MCF 10A (cell line): ENCODE data around the gene SRSF9. TPM values are rescaled to one million over a fixed set of nuclear protein-coding genes. Genes with fewer than 3 reads are reported as not detected.

Source experiments
- BruUV-seq: library from RNA; stranded (reverse); fragments of 400-500 nt; replicated peaks from 2 replicates; lab custom pipeline; 2021; lab: Mats Ljungman, UMichigan
- CTCF ChIA-PET: fragments of 300-600 bp; sonication (Branson Sonifier 250); formaldehyde crosslinking; extraction: SDS; loops from one replicate; lab custom pipeline; 2021; ENCODE audit warnings: antibody characterized with exemption, inconsistent platforms; lab: Yijun Ruan, JAX
- POLR2A ChIA-PET: fragments of 300-600, 350-650 bp; sonication (Branson Sonifier 250); formaldehyde crosslinking; extraction: SDS; loops from one replicate; lab custom pipeline; 2020; ENCODE audit warnings: antibody characterized with exemption, inconsistent platforms; lab: Yijun Ruan, JAX
- DNase-seq: peaks from one replicate; pipeline ENCODE4 v3.0.0-alpha.2; 2018; ENCODE audit not compliant: unreplicated experiment
- H3K27ac Mint-ChIP-seq: one replicate; pipeline ENCODE4 v1.8.0; 2022; ENCODE audit warnings: mild to moderate bottlenecking, low read depth, mixed read lengths; ENCODE audit not compliant: unreplicated experiment
- H3K27me3 Mint-ChIP-seq: one replicate; pipeline ENCODE4 v1.8.0; 2022; ENCODE audit warnings: mixed read lengths; ENCODE audit not compliant: insufficient read depth, unreplicated experiment
- H3K36me3 Mint-ChIP-seq: one replicate; pipeline ENCODE4 v1.8.0; 2022; ENCODE audit warnings: mild to moderate bottlenecking, moderate library complexity, mixed read lengths; ENCODE audit not compliant: insufficient read depth, unreplicated experiment
- H3K4me1 Mint-ChIP-seq: one replicate; pipeline ENCODE4 v1.8.0; 2022; ENCODE audit warnings: mixed read lengths; ENCODE audit not compliant: insufficient read depth, unreplicated experiment
- H3K4me3 Mint-ChIP-seq: one replicate; pipeline ENCODE4 v1.8.0; 2022; ENCODE audit warnings: mild to moderate bottlenecking, moderate library complexity, mixed read lengths; ENCODE audit not compliant: unreplicated experiment
- H3K9me3 Mint-ChIP-seq: one replicate; pipeline ENCODE4 v1.8.0; 2022; ENCODE audit warnings: mixed read lengths; ENCODE audit not compliant: unreplicated experiment
- intact Hi-C: fragments of 100-400 bp; cut with micrococcal nuclease; formaldehyde crosslinking; loops from 2 replicates; pipeline ENCODE4 v1.14.1; 2022
- total RNA-seq: library from RNA; stranded (reverse); gene quantifications from 2 replicates; pipeline ENCODE4 v1.2.3, GENCODE V29; 2022
- TF ChIP-seq, protein P1 (sequence below): fragments of 200-600 bp; IDR thresholded peaks from one replicate; pipeline ENCODE4 v1.8.0; 2022; ENCODE audit warnings: antibody characterized with exemption, mild to moderate bottlenecking; ENCODE audit not compliant: unreplicated experiment

Gene SRSF9
- total RNA-seq, 1 experiment from 2014 or later, result 193 TPM

DNA sequence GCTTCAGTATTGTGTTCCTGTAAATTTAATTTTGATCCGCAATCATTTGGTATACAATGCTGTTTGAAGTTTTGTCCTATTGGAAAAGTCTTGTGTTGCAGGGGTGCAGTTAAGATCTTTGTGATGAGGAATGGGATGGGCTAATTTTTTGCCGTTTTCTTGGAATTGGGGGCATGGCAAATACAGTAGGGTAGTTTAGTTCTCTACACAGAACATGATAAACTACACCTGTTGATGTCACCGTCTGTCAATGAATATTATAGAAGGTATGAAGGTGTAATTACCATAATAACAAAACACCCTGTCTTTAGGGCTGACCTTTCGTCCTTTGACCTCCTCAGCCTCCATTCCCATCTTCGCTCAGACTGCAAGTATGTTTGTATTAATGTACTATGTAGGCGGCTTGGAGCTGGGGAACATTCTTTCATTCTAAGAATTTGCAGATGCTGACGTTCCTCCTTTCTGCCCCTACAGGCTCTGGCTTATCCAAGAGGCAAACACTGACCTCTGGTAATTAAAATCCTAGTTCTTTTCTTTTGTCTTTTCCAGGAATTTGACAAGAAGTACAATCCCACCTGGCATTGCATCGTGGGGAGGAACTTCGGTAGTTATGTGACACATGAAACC is 28.1 kb upstream of the SRSF9 start:
- TF ChIP-seq, protein P1, sequence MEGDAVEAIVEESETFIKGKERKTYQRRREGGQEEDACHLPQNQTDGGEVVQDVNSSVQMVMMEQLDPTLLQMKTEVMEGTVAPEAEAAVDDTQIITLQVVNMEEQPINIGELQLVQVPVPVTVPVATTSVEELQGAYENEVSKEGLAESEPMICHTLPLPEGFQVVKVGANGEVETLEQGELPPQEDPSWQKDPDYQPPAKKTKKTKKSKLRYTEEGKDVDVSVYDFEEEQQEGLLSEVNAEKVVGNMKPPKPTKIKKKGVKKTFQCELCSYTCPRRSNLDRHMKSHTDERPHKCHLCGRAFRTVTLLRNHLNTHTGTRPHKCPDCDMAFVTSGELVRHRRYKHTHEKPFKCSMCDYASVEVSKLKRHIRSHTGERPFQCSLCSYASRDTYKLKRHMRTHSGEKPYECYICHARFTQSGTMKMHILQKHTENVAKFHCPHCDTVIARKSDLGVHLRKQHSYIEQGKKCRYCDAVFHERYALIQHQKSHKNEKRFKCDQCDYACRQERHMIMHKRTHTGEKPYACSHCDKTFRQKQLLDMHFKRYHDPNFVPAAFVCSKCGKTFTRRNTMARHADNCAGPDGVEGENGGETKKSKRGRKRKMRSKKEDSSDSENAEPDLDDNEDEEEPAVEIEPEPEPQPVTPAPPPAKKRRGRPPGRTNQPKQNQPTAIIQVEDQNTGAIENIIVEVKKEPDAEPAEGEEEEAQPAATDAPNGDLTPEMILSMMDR, result no peak
- ChIA-PET POLR2A (interaction anchor here (0.6 to 4.5 kb wide), 11 partner anchors 12 to 91 kb away, joined by 3 to 56 read pairs (median 14); partner anchors contain the start of genes COQ5, COX6A1, RNF10 and SRSF9), CTCF (interaction anchor here (1.3 to 1.5 kb wide), 2 partner anchors 31 to 47 kb away, joined by 4 to 5 read pairs; no protein-coding TSS in a partner anchor)
- BruUV-seq, result no TSS peak
- H3K27ac Mint-ChIP-seq, result peak overlapping the region; percentile 19
- no peaks in the 10 kb centered on the region for H3K27me3 Mint-ChIP-seq
- H3K4me1 Mint-ChIP-seq, result peaks cover 16% of the 10 kb centered on the region
- peaks cover 53% of the 10 kb centered on the region for H3K36me3 Mint-ChIP-seq
- no peaks in the 10 kb centered on the region for H3K9me3 Mint-ChIP-seq
- no peak for DNase-seq
- intact Hi-C loops, result no loop called here
- peak overlapping the region; percentile 88 for H3K4me3 Mint-ChIP-seq

DNA sequence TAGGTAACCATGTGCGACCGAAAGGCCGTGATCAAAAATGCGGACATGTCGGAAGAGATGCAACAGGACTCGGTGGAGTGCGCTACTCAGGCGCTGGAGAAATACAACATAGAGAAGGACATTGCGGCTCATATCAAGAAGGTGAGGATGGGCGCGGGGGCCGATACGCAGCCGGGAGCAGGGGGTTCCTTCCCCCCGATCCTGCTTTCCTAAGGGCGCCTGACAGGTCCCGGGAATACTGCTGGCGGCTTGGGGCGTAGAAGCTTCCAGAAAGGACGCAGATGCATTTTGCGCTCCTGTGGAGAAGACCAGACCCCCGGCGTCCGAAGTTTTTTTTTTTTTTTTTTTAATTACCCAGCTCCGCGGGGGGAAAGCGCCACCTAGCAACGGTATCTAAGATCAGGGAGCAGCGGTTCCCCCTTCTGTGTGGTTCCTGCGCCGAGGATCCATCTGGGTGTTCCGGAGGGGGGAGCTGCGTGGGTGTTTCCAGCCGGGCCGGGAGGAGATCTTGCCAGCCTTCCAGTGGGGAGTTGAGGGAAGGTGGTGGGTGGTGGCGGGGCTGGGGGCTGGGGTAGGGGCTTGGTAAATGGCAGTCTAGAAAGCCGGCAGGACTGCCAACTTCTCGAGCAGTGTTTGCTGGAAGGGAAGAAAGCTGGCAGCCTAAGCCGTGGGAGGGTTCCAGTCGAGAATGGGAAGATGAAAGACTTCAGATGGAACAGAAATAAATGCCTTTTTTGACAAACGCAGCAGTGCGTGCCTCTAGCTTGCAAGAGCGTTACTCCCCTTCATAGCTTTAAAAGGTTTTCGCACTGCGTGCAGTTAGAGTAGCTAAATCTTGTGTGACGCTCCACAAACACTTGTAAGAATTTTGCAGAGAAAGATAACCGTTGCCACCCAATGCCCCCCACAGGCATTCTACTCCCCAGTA is 27.1 kb upstream of the SRSF9 start:
- TF ChIP-seq, protein P1, result no peak
- H3K36me3 Mint-ChIP-seq, result peaks cover 52% of the 10 kb centered on the region
- intact Hi-C loops, result no loop called here
- peak overlapping the region; percentile 78 for H3K27ac Mint-ChIP-seq
- TSS peak; percentile 59 for BruUV-seq
- peaks cover 16% of the 10 kb centered on the region for H3K4me1 Mint-ChIP-seq
- DNase-seq, result peak; percentile 43
- no peaks in the 10 kb centered on the region for H3K9me3 Mint-ChIP-seq
- H3K4me3 Mint-ChIP-seq, result peak overlapping the region; percentile 88
- CTCF ChIA-PET, result interaction anchor here (0.6 to 1.9 kb wide), 7 partner anchors 13 to 1658 kb away, joined by 3 to 5 read pairs (median 4); partner anchors contain the start of gene SRSF9
- POLR2A ChIA-PET, result interaction anchor here (0.6 to 4.5 kb wide), 21 partner anchors 10 to 205 kb away, joined by 3 to 56 read pairs (median 5); partner anchors contain the start of genes COQ5, COX6A1, GATC and RNF10
- no peaks in the 10 kb centered on the region for H3K27me3 Mint-ChIP-seq

DNA sequence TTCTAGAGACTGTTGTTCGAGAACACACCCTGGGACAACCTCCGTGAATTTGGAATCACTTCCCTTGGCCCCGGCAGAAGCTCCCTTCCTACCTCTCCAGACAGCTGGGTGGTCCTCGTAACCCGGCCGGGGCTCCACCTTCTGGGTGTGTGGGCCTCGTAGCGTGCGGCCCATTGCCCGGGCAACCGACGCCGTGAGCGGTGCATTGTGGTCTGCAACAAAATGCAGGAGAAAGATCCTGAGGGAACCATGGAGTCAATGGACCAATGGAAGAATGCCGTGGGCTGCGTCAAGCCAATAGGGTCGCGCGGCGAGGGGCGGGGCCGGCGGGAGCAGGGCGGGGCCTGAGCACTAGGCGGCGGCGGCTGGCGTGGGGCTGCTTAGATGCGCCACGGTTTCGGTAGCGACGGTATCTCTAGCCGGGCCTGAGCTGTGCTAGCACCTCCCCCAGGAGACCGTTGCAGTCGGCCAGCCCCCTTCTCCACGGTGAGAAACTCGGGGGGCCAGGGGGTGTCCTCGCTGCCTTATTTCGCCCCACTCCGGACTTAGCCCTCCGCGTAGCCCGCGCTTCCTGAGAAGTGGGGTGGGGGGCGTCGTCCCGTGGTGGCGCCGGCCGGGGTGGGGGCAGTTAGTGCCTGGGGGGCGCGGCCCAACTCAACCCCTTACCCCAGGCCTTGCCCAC is 26.3 kb upstream of the SRSF9 start, which contains the start of gene DYNLL1:
Gene DYNLL1 (plus strand): TSS at position 383 of the 682 bp plus-strand sequence. CDS start 309 bp downstream, outside the sequence.
- peak; percentile 97 for DNase-seq
- no TSS peak for BruUV-seq
- Mint-ChIP-seq H3K9me3 (no peaks in the 10 kb centered on the region), H3K4me1 (peaks cover 16% of the 10 kb centered on the region), H3K36me3 (peaks cover 50% of the 10 kb centered on the region), H3K27me3 (no peaks in the 10 kb centered on the region), H3K4me3 (peak within 1 kb of the TSS; percentile 88), H3K27ac (peak within 1 kb of the TSS; percentile 86)
- CTCF ChIA-PET, result interaction anchor here (0.6 to 1.9 kb wide), 8 partner anchors 14 to 1658 kb away, joined by 3 to 5 read pairs (median 4); partner anchors contain the start of gene SRSF9
- POLR2A ChIA-PET, result interaction anchor here (0.6 to 4.5 kb wide), 24 partner anchors 11 to 204 kb away, joined by 3 to 56 read pairs (median 4); partner anchors contain the start of genes COQ5, COX6A1, GATC and POP5
- intact Hi-C loops, result loop anchor here (1.0 to 2.0 kb wide), 2 partner anchors 27 to 39 kb away; partner anchors contain the start of genes RNF10 and SRSF9
- TF ChIP-seq, protein P1, result no peak
